CD4-positive, alpha-beta T cell treated with Interleukin-15 for 1 hour (primary cell): ENCODE data around the gene MAP1LC3B.
"Not testable (repeated sequence)": the region's sequence is repeated elsewhere in the genome, so short reads cannot be mapped to it uniquely, and the experiment has no call there.

Experiments
- DNase-seq: peaks from one replicate; pipeline ENCODE4 v3.0.0-alpha.2; 2020

MAP1LC3B gene

GRCh38 chr16:87383505-87384161, 8.5 kb upstream of the MAP1LC3B start, which contains the start of gene FBXO31:
Gene FBXO31 (minus strand): TSS chr16:87383776. CDS start chr16:87383744, 32 bp downstream.
- DNase-seq: peak; percentile 85

GRCh38 chr16:87384162-87384874, 7.8 kb upstream of the MAP1LC3B start:
- no peak for DNase-seq

GRCh38 chr16:87384875-87385167, 7.3 kb upstream of the MAP1LC3B start:
- not testable (repeated sequence) for DNase-seq

GRCh38 chr16:87387942-87388817, 4.0 kb upstream of the MAP1LC3B start:
- peak; percentile 95 for DNase-seq

- no peak for DNase-seq
These were observed 3.4 kb upstream of the MAP1LC3B start for GRCh38 chr16:87388818-87389134.

GRCh38 chr16:87389245-87389644, 2.9 kb upstream of the MAP1LC3B start:
- DNase-seq: no peak

- not testable (repeated sequence) for DNase-seq
These were observed 2.2 kb upstream of the MAP1LC3B start for GRCh38 chr16:87389914-87390313.

GRCh38 chr16:87390641-87391323, 1.4 kb upstream of the MAP1LC3B start:
- DNase-seq: no peak

GRCh38 chr16:87391324-87391949, 699 bp upstream of the MAP1LC3B start:
- DNase-seq: no peak

- DNase-seq: peak; percentile 29
These were observed 914 bp downstream of the MAP1LC3B start for GRCh38 chr16:87392821-87393679.

GRCh38 chr16:87393680-87394055, 1.5 kb downstream of the MAP1LC3B start:
- DNase-seq: no peak

GRCh38 chr16:87395181-87395842, 3.2 kb downstream of the MAP1LC3B start:
- DNase-seq: no peak

GRCh38 chr16:87404764-87405625, 12.9 kb downstream of the MAP1LC3B start:
- DNase-seq: no peak

- DNase-seq: no peak
These were observed 14.5 kb downstream of the MAP1LC3B start for GRCh38 chr16:87406495-87407088.

- DNase-seq: peak; percentile 47
These were observed 15.5 kb downstream of the MAP1LC3B start for GRCh38 chr16:87407511-87408112.

GRCh38 chr16:87409153-87409552, 17.0 kb downstream of the MAP1LC3B start:
- no peak for DNase-seq

- no peak for DNase-seq
These were observed 17.6 kb downstream of the MAP1LC3B start for GRCh38 chr16:87409781-87410180.

GRCh38 chr16:87410530-87410929, 18.4 kb downstream of the MAP1LC3B start:
- no peak for DNase-seq

- no peak for DNase-seq
These were observed 18.8 kb downstream of the MAP1LC3B start for GRCh38 chr16:87410968-87411367.
